AG08395 (cell line): ENCODE data around the gene SRRM3.
"Not testable (repeated sequence)": the region's sequence is repeated elsewhere in the genome, so short reads cannot be mapped to it uniquely, and the experiment has no call there.

ENCODE experiments used
- DNase-seq: peaks from one replicate; pipeline ENCODE4 v3.0.0; 2012; ENCODE audit warnings: mixed read lengths, low spot score

Gene SRRM3

DNA sequence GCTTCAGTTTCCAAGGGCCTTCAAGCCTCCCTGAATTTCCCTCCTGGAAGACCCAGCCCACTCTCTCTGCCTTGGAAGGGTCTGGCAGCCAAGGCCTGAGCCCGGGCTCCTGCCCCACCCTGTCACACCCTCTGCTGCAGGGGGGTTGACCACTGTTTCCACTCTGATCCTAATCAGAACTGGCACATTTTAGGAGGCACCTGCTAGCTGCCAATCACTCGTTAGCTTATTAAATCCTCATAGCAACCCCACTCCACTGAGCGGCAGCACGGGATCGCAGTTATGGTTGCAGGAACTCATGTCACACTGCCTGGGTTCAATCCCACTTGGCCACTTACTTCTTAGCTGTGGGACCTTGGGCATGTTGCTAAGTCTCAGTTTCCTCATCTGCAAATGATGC is 113.7 kb downstream of the SRRM3 start:
- no peak for DNase-seq

DNA sequence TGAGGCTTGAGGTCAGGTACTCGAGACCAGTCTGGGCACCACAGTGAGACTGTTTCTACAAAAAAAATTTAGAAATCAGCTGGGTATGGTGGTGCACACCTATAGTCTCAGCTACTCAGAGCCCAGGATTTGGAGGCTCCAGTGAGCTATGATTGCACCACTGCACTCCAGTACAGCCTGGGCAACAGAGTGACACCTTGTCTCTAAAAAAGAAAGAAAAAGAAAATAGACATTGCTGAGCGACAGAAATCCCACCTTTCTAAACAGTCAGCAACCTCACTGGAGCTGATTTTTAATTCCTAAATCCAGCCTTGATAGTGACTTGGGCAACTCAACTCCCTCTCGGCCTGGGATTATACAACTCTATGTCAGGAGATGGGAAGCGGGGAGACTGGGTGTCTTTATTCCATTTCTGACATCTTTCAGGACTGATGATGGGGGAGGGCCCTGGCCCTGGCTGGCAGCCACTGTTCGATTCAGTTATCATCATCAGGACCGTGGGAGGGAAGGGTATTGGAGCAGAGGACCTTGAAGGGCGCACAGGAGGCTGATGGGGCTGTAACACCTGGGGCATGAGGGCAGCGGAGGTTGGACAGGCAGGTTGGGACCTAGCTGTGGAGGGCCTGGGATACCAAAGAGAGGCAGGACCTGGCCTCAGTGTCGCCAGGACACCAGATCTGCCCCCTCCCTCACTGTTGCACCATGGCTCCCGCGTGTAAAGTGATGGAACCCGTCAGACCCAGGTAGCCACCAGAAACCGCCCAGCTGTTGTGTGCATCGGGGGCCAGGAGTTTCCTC is 115.5 kb downstream of the SRRM3 start:
- DNase-seq, result no peak

DNA sequence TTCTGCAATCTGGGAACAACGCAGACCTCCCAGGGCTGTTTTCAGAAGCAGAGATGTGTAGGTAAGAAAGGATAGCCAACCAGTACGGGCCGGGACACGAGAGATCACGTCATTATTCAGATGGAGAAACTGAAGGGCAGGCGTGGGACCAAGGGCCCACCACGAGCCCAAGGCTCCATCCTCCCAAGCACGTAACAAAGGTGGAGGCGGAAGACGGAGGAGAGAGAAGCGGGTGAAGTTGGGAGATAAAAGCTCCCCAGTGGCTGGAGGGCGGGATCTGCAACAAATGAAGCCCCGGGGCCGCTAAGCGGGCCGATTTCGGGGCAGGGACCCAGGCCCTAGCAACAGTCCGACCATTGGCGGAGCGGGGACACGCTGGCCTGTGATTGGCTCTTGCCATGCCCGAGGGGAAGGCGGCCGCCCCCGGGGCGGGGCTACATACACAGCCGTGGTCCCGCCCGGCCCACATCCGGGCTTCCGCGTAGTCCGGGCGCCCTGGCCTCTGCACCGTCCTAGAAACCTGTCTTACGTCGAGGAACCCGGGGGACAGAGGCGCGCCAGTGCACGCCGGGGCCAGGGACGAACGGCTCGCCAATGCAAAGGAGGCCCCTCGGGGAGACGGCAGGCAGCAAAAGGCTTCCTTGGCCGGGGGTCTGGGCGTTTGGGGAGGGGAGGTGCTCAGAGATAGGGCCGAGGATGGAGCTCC is 116.2 kb downstream of the SRRM3 start:
- DNase-seq, result peak; percentile 99

DNA sequence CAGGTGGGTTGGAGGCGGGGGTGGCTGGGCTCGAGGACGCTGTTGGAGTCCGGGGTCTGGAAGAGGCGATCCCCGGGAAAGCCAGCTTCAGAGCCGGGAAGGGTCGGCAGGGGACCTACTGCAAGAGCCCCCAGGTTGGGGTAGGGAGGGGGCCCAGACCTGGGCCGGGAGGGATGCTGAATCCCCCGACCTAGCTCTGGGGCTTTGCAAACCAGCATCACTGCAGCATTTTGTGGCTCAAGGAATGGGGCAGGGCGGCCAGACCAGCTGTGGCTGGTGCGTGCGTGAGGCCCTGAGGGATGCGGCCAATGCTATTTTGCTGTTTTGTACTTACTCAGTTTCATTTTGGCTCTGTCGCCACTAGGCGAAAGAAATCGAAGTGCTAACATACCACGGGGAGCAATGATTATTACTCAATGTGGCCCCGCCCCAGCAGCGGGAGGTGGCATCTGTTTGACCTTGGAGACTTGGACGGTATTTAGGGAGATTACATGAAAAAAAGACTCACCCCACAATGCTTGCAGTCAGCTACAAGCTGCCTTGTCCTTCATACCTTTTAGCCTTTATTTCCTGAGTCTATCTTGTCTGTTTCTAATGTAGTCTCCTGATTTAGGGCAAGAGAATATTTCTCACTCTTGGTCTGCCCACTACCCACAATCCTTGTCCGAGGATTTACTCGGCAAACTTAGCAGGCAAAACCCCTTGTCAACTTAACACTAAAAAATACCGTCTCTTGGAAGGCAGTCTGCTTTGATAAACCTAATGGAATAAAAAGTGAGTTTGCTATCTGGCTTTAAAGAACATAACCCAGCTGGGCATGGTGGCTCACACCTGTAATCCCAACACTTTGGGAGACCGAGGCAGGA is 117.0 kb downstream of the SRRM3 start:
- peak; percentile 92 for DNase-seq

DNA sequence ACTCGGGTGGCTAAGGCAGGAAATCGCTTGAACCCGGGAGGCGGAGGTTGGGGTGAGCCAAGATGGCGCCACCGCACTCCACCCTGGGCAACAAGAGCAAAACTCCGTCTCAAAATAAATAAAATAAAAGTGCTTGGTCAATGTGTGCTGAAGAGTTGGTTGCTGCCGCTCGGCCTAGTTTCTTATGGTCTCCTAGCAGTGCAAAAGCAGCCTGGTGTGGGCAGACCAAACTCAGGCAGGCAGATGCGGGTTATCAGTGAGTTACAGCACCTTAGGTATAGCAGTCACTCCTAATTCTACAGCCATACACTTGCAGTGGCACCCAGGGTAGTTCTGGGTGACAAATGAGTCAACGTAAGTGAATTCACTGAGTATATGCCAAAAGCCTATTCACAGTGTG is 123.4 kb downstream of the SRRM3 start:
- no peak for DNase-seq

DNA sequence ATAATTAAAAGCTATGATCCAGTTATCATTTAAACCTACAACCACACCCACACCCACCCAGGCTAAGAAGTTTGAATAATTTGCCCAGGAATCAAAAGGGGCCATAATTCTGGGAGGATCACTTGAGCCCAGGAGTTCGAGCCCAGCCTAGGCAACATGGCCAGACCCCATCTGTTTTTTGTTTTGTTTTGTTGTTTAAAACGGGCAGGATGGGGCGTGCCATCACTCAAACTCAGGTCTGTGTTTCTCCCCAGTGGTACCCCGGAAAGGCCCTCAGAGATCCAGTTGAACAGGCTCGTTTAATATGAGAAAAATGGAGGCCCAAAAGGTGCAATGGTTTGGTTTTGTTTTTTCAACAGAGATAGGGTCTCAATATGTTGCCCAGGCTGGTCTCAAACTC is 124.1 kb downstream of the SRRM3 start:
- DNase-seq, result no peak

DNA sequence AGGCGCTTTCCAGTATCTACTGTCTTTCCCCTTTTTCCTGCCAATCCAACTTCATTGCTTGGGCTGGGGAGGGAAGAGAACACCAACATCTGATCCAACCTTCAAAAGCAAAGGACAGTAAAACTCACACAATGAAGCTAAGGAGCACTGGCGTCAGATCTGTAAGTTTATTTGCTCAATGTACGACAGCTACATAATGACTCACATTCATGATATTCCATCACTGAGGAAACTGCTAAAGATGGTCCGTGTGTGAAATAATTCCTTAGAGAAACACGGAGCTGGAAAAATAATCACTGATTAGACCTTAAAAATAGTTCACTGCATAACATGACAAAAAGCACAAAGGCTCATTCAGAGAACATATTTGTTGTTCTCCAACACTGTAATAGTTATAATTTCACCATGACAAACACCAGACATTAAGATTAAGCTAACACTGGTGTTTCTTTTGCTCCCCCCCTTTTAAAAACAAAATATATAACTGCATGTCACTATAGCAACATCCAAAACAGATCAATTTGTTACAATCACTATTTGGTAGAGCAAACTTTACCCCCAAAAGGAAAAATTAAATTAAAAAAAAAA is 125.0 kb downstream of the SRRM3 start:
- DNase-seq, result no peak

DNA sequence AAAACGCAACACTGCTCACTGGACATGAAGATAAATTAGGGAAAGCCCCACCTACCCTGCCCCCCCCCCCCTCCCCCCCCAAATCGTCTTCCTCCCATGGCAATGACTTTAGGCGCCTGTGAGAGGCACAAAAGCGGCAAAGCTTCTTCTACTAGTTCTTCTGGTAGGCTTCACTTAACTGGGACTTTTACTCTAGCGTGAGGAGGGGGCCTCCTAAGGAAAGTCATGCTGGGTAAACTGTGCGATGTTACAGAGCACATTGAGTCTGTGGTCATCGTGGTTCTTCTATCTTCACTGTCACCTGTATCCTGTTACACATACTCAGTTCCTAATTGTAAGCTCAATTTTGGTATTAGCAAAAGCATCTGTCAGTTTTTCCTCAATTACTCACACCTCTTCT is 125.9 kb downstream of the SRRM3 start:
- no peak for DNase-seq

DNA sequence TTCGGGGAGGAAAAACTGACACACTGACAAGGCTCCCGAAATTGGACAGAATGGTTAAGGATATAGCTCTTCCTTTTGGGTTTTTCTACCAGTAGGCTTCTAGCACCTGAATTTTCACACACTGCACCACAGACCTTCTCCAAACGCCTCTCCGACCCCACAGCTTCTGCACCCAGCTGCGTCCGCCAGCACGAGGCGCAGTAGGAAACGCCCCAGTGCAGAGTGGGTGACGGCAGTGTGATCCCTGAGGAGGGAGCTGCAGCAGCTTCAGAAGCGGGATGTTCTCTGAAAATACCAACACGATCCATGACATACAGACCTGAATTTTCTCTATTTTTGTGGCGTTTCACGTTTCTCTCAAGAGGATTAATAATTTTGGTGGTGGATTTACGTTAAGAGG is 126.7 kb downstream of the SRRM3 start:
- DNase-seq, result no peak

DNA sequence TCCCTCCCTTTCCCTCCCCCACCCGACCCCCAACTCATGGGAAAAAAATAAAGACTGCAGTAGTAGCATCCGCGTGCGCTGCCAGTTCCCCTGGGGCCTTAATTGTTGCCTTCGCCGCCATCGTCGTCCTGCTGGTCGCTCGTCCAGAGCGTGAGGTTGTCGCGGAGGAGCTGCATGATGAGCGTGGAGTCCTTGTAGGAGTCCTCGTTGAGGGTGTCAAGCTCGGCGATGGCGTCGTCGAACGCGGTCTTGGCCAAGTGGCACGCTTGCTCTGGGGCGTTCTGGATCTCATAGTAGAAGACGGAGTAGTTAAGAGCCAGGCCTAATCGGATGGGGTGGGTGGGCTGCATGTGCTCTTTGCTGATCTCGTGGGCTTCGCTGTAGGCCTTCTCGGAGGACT is 127.8 kb downstream of the SRRM3 start:
- DNase-seq, result no peak

DNA sequence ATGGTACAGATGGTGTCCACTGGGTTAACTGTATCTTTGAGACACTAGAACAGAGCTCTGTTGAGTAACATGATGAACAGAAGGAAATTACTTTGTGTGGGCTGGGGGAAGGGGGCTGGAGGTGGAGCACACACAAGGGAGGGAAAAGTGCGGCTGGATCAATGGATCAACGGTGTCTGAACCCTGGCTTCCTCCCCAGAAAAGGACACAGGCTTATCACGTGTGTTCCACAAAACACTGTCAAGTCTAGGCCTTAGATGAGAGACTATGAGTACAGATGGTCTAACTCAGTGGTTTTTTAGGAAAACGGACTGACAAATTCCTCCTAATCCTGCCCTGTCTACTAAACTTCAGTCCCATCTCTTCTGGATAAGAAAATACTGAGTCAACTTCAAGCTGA is 128.6 kb downstream of the SRRM3 start:
- no peak for DNase-seq

DNA sequence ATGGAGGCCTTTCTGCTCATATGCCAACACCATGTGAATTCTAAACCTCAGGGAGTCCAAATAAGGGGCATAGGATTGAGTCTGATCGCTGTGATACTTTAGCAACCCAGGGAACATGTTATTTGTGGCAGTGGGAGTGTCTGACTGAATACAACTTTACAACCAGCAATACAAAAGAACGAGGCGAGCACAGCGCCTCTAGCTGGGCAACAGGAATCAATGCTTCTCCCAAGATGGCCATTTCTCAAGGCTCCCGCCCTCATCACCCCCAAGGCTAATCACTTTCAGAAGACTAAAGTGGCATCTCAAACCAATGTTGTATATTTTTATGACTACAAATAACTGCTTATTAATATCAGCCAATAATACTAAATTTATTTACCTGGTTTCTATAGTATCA is 129.0 kb downstream of the SRRM3 start:
- DNase-seq, result no peak

DNA sequence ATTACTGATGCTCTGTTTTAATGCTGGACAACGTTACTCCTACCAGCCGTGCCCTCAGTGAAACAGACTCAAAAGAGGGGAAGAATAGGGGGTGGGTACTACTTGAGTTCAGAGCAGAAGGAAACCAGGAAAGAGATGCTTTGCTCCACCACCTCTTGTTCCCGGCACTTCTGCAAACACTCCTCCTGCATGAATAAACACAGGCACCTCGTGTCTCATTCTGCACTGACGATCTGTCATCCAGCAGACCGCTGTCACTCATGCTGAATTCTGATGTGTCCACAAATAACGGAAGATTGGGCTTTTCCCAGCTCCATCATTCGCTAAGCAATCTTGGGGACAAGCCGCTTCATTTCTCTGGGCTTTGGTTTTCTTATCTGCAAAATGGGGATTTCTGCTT is 130.4 kb downstream of the SRRM3 start:
- no peak for DNase-seq

DNA sequence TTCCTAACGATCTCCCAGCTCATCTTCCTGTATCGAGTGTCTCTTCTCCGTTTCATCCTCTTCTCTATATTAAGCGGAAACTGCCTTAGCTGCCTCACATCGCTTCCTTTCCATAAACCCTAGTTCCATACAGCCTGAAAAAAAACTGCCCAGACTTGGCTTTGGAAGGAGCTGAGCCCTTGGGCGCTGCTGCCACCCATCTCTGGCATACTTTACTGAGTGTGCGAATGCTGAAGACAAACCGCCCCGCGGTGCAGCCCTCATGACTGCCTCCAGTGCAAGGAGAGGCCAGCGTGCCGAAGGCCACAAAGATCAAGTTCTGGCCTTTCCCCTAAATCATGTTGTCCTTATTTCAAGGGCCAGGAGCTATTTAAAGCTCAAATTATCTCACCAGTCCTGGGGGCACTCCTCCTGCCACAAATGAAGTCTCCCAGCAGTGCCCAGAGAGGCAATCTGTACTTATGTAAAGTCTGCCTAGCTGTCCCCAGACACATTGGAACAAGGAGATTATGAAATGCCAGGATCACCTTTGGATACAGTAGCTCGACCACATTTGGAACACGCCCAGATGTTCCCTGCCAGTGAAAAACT is 131.9 kb downstream of the SRRM3 start:
- no peak for DNase-seq

DNA sequence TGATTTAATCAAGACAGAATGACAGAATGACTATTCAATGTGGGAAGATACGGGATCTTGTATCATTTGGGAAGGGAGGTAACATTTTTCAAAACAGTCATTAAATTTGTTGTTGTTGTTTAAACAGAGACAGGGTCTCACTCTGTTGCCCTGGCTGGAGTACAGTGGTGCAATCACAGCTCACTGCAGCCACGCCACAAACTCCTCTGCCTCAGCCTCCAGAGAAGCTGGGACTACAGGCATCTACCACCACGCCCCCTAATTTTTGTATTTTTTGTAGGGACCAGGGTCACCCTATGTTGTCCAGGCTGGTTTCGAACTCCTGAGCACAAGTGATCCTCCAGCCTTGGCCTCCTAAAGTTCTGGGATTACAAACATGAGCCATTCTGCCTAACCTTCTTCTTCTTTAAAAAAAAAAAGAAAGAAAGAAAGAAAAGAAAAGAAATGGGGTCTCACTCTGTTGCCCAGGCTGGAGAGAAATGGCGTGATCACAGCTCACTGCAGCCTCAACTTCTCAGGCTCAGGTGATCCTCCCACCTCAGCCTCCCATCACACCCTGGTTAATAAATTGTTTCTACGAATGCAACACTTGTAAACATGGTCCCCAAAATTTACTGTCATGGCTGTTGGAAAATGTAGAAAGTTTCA is 132.7 kb downstream of the SRRM3 start:
- no peak for DNase-seq

DNA sequence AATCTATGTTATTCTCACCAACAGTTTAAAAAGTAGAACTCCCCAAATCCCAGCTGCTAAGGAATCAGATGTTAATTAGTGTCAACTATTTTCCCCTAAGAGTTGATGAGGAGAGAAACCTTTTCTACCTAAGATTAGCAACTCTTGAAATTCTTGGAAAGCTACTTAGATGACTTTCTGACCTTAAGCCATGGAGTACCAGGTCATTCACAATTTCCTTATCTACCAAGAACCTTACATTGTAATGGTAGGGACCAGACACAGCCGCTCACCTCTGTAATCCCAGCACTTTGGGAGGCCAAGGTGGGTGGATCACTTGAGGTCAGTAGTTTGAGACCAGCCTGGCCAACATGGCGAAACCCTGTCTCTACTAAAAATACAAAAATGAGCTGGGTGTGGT is 133.7 kb downstream of the SRRM3 start:
- DNase-seq, result not testable (repeated sequence)

DNA sequence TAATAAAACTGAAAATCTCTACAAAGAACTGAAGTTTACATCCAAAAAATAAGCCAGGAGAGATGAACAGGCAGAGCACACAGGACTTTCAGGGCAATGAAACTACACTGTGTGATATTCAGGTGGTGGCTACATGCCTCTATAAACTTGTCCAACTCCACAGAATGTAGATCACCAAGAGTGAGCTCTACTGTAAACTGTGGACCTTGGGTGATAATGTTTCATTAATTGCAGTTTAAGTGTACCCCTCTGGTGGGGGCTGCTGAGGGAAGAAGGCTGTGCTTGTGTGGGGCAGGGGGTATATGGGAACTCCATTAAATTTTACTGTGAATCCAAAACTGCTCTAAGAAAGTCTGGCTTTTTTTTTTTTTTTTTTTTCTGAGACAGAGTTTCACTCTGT is 134.4 kb downstream of the SRRM3 start:
- no peak for DNase-seq
